SIG-M5 treated with dmso at 0.1 percent for 504 hours (cell line): Measurements from ENCODE around the gene DDX39A.
"Not testable (repeated sequence)": the region's sequence is repeated elsewhere in the genome, so short reads cannot be mapped to it uniquely, and the experiment has no call there.

Experiments used
- DNase-seq: peaks from one replicate; lab custom pipeline; 2025; ENCODE audit not compliant: unreplicated experiment; lab: John Stamatoyannopoulos, UW

The DDX39A gene

GRCh38 chr19:14367016-14367415 lies 52.1 kb downstream of the DDX39A start:
- no peak for DNase-seq

- DNase-seq = peak; percentile 45
Observed at GRCh38 chr19:14366529-14366928, 52.6 kb downstream of the DDX39A start.

DNA sequence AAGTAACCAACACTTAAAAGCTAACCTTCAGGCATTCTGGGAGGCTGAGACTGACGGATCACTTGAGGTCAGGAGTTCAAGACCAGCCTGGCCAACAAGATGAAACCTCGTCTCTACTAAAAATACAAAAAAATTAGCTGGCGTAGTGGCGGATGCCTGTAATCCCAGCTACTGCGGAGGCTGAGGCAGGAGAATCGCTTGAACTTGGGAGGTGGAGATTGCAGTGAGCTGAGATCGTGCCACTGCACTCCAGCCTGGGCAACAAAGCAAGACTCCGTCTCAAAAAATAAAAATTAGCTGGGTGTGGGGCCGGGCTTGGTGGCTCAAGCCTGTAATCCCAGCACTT lies 55.1 kb downstream of the DDX39A start:
- not testable (repeated sequence) for DNase-seq

DNA sequence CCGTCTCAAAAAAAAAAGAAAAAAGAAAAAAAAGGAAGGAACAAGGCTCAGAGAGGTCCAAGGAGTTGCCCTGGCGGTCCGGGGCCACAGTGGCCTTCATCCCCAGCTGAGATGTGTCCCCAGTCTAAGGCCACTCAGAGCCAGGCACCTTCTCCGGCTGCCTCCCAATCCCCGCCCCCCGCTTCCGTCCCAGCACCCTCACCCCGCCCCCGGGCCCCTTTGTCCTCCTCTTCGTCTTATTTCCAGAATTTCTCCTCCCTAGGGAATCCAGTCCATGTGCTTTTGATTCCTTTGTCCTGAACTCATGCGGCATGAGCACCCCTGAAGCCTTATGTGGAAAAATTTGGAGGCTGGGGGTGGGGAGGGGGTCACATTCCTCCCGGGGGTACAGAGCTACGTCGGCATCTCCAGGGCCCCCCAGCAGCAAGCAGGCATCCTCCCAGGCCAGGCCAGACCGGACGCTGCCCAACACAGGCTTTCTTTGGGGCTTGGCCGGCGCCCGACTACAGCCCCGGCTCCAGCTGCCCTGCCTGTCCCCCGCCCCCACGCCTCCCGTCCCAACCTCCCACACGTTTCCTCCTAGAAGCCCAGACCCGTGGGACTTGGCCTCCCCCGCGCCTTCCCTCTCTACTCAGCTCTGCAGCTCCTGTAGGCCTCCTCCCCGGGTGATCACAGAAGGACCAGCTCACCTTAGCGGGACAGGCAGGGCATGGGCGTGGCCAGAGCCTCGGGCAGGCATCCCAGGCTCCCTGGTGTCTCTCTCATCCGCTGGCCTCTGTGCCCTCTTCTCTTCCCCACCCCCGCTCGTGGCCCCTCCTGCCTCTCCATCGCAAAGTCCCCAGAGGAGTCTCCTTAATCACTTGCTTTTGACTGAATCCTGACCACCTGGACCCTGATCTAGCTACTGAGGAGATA lies 55.7 kb downstream of the DDX39A start:
- DNase-seq = no peak

GRCh38 chr19:14361824-14362223 lies 57.3 kb downstream of the DDX39A start:
- DNase-seq = peak; percentile 40
